Heart left ventricle (tissue), 16 donors: Measurements from ENCODE around the gene PLA2G6. TPM values are rescaled to one million over a fixed set of nuclear protein-coding genes. Genes with fewer than 3 reads are reported as not detected.
"Not testable (repeated sequence)": the region's sequence is repeated elsewhere in the genome, so short reads cannot be mapped to it uniquely, and the experiment has no call there.

Source experiments
- ATAC-seq, 4 donors: fragments of 200-7000 bp; cut with Tn5 transposase; one replicate each; pipeline ENCODE4 v1.9.1; 2020 to 2022; ENCODE audit warnings: moderate library complexity in 4 of 4, mild to moderate bottlenecking in 3 of 4, moderate number of reproducible peaks in 1 of 4
- DNase-seq, 5 donors: peaks; one replicate each; pipeline ENCODE4 v3.0.0-alpha.2; 2020
- H3K27ac ChIP-seq, 12 donors: fragments of 200-600 bp; sonication (generic) in 4 of 12; one replicate each; pipeline versions ENCODE4 v1.5.0 to v1.8.0; 2016 to 2022; ENCODE audit warnings: mild to moderate bottlenecking in 2 of 12
- H3K27me3 ChIP-seq, 9 donors: fragments of 200-600 bp; sonication (generic) in 2 of 9; one replicate each; pipeline versions ENCODE4 v1.5.1 to v1.8.0; 2016 to 2022; ENCODE audit warnings: mild to moderate bottlenecking in 3 of 9
- H3K36me3 ChIP-seq, 9 donors: fragments of 200-600 bp; sonication (generic) in 2 of 9; one replicate each; pipeline versions ENCODE4 v1.5.0 to v1.8.0; 2018 to 2022; ENCODE audit warnings: mild to moderate bottlenecking in 2 of 9
- H3K4me1 ChIP-seq, 12 donors: fragments of 200-600 bp; sonication (generic) in 4 of 12; one replicate each; pipeline versions ENCODE4 v1.5.0 to v1.8.0; 2016 to 2022; ENCODE audit warnings: mild to moderate bottlenecking in 3 of 12
- H3K4me3 ChIP-seq, 12 donors: fragments of 200-600 bp; sonication (generic) in 4 of 12; one replicate each; pipeline versions ENCODE4 v1.5.0 to v1.8.0; 2017 to 2022; ENCODE audit warnings: mild to moderate bottlenecking in 9 of 12, moderate library complexity in 4 of 12
- H3K9me3 ChIP-seq, 12 donors: fragments of 200-600 bp; sonication (generic) in 4 of 12; one replicate each; pipeline versions ENCODE4 v1.5.0 to v1.8.0; 2016 to 2022; ENCODE audit warnings: mild to moderate bottlenecking in 1 of 12
- CTCF ChIP-seq, 12 donors: fragments of 200-600 bp; sonication (generic) in 4 of 12; IDR thresholded peaks; one replicate each; pipeline versions ENCODE4 v1.5.0 to v1.8.0; 2018 to 2022; ENCODE audit warnings: antibody characterized with exemption in 12 of 12, mild to moderate bottlenecking in 5 of 12
- POLR2A ChIP-seq, 2 donors: fragments of 450-650 bp; IDR thresholded peaks; one replicate each; pipeline ENCODE4 v1.6.1; 2017; ENCODE audit warnings: antibody characterized with exemption in 2 of 2, mild to moderate bottlenecking in 2 of 2, moderate library complexity in 2 of 2
- WGBS, 4 donors: extraction: QIAGEN DNeasy Blood & Tissue Kit in 2 of 4; methylation state at CpG; one replicate each; pipeline versions ENCODE4 v1.1.5 to v1.1.7; 2013 to 2018; 5-methylcytosine and 5-hydroxymethylcytosine counted together
- intact Hi-C, 10 donors: fragments of 100-400 bp; cut with DNase I; formaldehyde crosslinking; loops; one replicate each; pipeline versions ENCODE4 v1.11.1 to v1.14.2; 2022
- polyA plus RNA-seq, 2 donors: library from polyadenylated mRNA; stranded (reverse); fragments of 200-250 nt; gene quantifications; one replicate each; pipeline ENCODE4 v1.2.3, GENCODE V29; 2013
- total RNA-seq, 9 donors: library from RNA; depleted of rRNA in 2 of 9; stranded (reverse); fragments of >200 nt in 2 of 9; fragmentation: NEBNext Ultra II Directional in 3 of 9; extraction: Animal tissue kit (Norgen Biotek cat#: 25700) in 3 of 9; gene quantifications; one replicate each; pipeline versions ENCODE4 v1.1.0 to v1.2.4, GENCODE V29; 2016 to 2023
- donor health status: ischemic (EF 13 %, LVEDD 7.1; RV severe dilation, severe dysfunction).
- donor health status: healthy with polysubstance abuse.
- donor health status: DM: no; HTN: yes; CAD: no.
- donor health status: DM: no; HTN: no; CAD: no.
- donor health status: ischemic (EF 25% LVEDD 6.9; RV normal size, moderate dysfunction).
- donor health status: ischemic (EF 25% LVEDD 5.7; RV mildly dilated, moderate dysfunction).
- donor health status: healthy.
- donor health status: DM: yes; HTN: yes; CAD: no.
- donor health status: ischemic (EF 35%, LVEDD 5.7; RV mildly dilated, moderate dysfunction).
- donor health status: nonischemic (EF 11% LVEDD 7.7; RV severe dilation, severe dysfunction).
- donor health status: DM: yes; HTN: yes; CAD: no.
- donor health status: PGD.
- donor health status: ischemic (EF 29% LVEDD 5.4; RV normal size, mild dysfunction).
- donor health status: nonischemic (EF 23%, LVEDD 6.1; RV moderate dilation, normal function).

Gene PLA2G6
- total and polyA plus RNA-seq, 11 donors, result 4.9 to 17.9 (median 11.0) TPM

GRCh38 chr22:38080474-38080849 is 101.2 kb downstream of the PLA2G6 start:
- H3K27ac ChIP-seq, result peak overlapping the region in 1 of 12 donors; percentile 12
- peaks cover 5 to 23% (median 15%) of the 10 kb centered on the region in 12 donors for H3K4me1 ChIP-seq
- DNase-seq, result peak in 2 of 5 donors; percentile 20 to 59
- peaks cover 0 to under 1% (median 0%) of the 10 kb centered on the region in 9 donors for H3K36me3 ChIP-seq
- no peak for TF ChIP-seq CTCF (IDR thresholded peaks at IDR 0.05)
- intact Hi-C loops, result no loop called here
- H3K9me3 ChIP-seq, result no peaks in the 10 kb centered on the region
- no peak for ATAC-seq
- H3K4me3 ChIP-seq, result peak overlapping the region in 8 of 12 donors; percentile 34 to 52 (median 46)
- WGBS, 4 donors, result 49 to 68% (median 60%) methylated on average over 6 to 11 of the region's 11 CpGs
- H3K27me3 ChIP-seq, result peaks cover 0 to 35% (median 9%) of the 10 kb centered on the region in 9 donors

- Histone ChIP-seq H3K27me3 (peaks cover 0 to 35% (median 9%) of the 10 kb centered on the region in 9 donors), H3K9me3 (no peaks in the 10 kb centered on the region), H3K4me1 (peaks cover 5 to 23% (median 15%) of the 10 kb centered on the region in 12 donors), H3K36me3 (peaks cover 0 to 7% (median 4%) of the 10 kb centered on the region in 9 donors), H3K4me3 (no peak overlapping the region), H3K27ac (no peak overlapping the region)
- WGBS, 4 donors, result 88 to 100% (median 93%) methylated on average over 4 to 7 of the region's 7 CpGs
- DNase-seq (peak in 2 of 5 donors; percentile 12 to 16), ATAC-seq (no peak)
- intact Hi-C loops, result loop anchor here in 1 of 10 donors (10.0 kb wide), 1 partner anchor 245 kb away; no protein-coding TSS in a partner anchor
- TF ChIP-seq POLR2A (IDR thresholded peaks at IDR 0.05) (no peak), CTCF (IDR thresholded peaks at IDR 0.05) (no peak)
Measured at GRCh38 chr22:38079804-38080203, 101.8 kb downstream of the PLA2G6 start.

GRCh38 chr22:38079208-38079607 is 102.4 kb downstream of the PLA2G6 start:
- not testable (repeated sequence) for H3K9me3 ChIP-seq, H3K4me3 ChIP-seq, ATAC-seq, H3K27ac ChIP-seq
- peaks cover 0 to 12% (median 7%) of the 10 kb centered on the region in 9 donors for H3K36me3 ChIP-seq
- peaks cover 5 to 23% (median 15%) of the 10 kb centered on the region in 12 donors for H3K4me1 ChIP-seq
- H3K27me3 ChIP-seq, result peaks cover 0 to 35% (median 9%) of the 10 kb centered on the region in 9 donors
- intact Hi-C loops, result loop anchor here in 1 of 10 donors (10.0 kb wide), 1 partner anchor 246 kb away; no protein-coding TSS in a partner anchor
- WGBS, 4 donors, result 93 to 97% (median 96%) methylated on average over 2 of the region's 2 CpGs
- peak in 1 of 5 donors; percentile 14 for DNase-seq

- no peak for TF ChIP-seq CTCF (IDR thresholded peaks at IDR 0.05)
- TF ChIP-seq POLR2A (IDR thresholded peaks at IDR 0.05), result no peak
- H3K9me3 ChIP-seq, result no peaks in the 10 kb centered on the region
- peaks cover 5 to 23% (median 15%) of the 10 kb centered on the region in 12 donors for H3K4me1 ChIP-seq
- intact Hi-C loops, result loop anchor here in 1 of 10 donors (10.0 kb wide), 1 partner anchor 247 kb away; no protein-coding TSS in a partner anchor
- 71 to 80% (median 79%) methylated on average over 14 to 22 of the region's 22 CpGs for WGBS, 4 donors
- peak in 2 of 5 donors; percentile 20 to 50 for DNase-seq
- no peak overlapping the region for H3K27ac ChIP-seq
- no peak for ATAC-seq
- peaks cover 0 to 29% (median 9%) of the 10 kb centered on the region in 9 donors for H3K27me3 ChIP-seq
- no peak overlapping the region for H3K4me3 ChIP-seq
- peaks cover 0 to 21% (median 13%) of the 10 kb centered on the region in 9 donors for H3K36me3 ChIP-seq
Measured at GRCh38 chr22:38078046-38078840, 103.4 kb downstream of the PLA2G6 start.
